Stromal cell of bone marrow (primary cell): ENCODE results near the gene DNASE1L1.
"Not testable (repeated sequence)": the region's sequence is repeated elsewhere in the genome, so short reads cannot be mapped to it uniquely, and the experiment has no call there.

Experiments
- DNase-seq: peaks from one replicate; pipeline ENCODE4 v3.0.0-alpha.2; 2012; ENCODE audit warnings: low read depth

DNASE1L1 gene

GRCh38 chrX:154403858-154404257 is 5.2 kb downstream of the DNASE1L1 start:
- no peak for DNase-seq

GRCh38 chrX:154403192-154403591 is 5.9 kb downstream of the DNASE1L1 start:
- no peak for DNase-seq

- DNase-seq, result no peak
Observed at GRCh38 chrX:154402622-154403127, 6.4 kb downstream of the DNASE1L1 start.

- DNase-seq, result no peak
Observed at GRCh38 chrX:154401918-154402621, 7.0 kb downstream of the DNASE1L1 start.

DNA sequence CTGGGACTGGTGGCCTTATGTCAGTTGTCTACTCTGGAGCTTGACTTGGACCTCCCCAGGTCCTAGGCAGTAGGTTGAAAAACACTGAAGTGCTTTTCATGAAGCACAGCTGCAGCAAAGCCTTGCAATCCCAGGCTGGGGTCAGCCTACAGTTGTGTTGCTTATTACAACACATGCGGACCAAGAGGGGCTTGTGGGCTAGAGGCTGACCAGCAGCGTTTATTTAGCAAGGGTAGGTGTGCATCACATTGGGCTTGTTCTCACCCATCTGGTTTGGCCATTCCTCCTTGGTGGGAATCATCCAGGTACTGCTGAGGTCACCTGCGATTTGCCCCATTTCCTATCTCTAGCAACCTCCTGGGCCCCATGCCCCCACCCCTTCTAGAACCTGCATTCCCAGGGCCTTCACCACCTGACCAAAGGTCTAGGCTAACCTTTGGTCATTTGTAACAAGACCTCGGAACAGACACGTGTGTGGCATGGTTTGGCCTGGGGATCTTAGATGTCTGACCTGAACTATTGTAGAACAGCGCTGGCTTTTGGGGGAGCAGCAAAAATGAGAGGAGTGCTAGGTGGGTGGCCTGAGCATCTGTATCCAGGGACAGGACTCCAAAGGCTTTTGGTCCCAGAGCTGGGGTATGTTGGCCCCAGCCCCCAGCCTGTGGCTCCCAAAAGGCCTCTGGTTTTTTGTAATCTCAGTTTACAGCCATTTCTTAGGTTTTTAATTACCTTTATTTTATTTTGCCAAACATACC is 7.8 kb downstream of the DNASE1L1 start:
- DNase-seq, result no peak

DNA sequence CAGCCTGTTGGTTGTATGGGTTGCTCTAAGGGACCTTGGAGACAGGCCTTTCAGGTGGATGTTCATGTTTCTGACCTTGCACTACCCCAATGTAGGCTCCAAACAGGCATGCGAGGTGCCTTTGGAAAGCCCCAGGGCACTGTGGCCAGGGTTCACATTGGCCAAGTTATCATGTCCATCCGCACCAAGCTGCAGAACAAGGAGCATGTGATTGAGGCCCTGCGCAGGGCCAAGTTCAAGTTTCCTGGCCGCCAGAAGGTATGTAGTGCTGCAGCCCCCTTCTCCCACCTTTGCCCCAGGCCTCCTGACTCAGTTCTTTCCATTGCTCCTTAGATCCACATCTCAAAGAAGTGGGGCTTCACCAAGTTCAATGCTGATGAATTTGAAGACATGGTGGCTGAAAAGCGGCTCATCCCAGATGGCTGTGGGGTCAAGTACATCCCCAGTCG is 8.7 kb downstream of the DNASE1L1 start:
- not testable (repeated sequence) for DNase-seq

- no peak for DNase-seq
Observed at GRCh38 chrX:154399527-154400368, 9.3 kb downstream of the DNASE1L1 start.

DNA sequence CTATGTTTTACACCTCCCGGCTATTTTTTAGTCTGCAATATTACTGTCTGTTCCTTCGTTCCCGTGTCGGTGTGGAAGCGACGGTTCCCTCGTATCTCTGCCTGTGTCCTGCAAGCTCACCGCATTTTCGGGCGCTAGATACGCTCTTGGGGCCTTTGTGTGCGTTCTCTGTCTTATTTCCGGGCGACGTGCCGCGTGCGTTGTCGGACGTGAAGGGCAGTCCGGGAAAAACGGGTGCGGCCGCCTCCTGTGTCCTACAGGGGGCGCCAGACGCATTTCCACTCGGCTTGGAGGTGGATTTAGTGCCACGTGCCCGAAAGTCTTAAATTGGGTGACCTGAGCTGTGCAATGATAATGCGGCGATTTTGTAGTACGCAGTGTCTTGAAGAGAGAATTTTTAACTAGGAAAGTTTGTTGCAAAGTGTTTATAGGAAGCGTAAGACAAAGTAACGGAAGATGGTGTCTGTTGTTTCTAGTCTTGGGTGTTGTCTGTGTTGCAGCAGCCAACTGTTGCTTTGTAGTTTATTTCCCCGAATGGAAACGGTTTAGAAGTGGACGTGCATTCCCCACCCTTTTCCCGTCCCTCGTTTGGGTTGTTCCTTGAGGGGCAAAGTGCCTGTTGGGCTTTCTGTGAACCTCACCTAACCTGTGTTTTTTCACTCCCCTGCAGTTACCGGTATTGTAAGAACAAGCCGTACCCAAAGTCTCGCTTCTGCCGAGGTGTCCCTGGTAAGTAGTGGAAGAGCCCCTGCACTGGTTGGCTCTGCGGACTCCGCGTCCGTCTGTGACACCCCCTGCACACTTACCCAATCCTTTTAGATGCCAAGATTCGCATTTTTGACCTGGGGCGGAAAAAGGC is 10.2 kb downstream of the DNASE1L1 start:
- peak; percentile 62 for DNase-seq

DNA sequence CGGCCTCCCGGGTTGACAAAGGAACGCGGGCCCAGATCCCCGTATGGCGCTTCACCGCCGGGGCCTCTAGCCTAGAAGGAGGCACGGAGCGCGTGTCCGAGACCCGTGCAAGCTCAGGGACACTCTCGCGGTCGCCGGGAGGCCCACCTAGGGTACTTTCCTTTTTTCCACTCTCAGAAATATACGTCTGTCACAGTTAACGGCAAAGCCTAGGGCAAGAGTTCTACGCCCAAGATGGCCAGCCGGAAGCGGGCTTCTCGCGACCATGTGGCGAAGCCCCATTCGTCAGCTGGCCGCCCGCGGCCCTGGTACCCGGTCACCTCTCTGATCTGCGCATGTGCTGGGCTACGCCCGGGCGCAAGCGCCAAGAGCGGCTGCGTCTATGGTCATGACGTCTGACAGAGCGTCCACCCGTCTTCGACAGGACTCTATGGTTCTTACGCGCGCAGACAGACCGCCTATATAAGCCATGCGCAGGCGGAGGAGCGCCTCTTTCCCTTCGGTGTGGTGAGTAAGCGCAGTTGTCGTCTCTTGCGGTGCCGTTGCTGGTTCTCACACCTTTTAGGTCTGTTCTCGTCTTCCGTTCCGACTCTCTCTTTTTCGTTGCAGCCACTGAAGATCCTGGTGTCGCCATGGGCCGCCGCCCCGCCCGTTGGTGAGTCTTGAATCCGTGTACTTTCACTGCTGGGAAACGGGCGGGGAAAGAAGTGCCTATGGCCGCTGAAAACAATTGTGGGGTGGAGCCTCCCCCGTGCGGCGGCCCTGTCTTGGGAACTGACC is 11.0 kb downstream of the DNASE1L1 start, which contains the start of gene RPL10:
Gene RPL10, plus strand, starts transcription at position 490 of the 780 bp plus-strand sequence. Its CDS starts 143 bp downstream, at position 633.
- DNase-seq, result peak; percentile 86

DNA sequence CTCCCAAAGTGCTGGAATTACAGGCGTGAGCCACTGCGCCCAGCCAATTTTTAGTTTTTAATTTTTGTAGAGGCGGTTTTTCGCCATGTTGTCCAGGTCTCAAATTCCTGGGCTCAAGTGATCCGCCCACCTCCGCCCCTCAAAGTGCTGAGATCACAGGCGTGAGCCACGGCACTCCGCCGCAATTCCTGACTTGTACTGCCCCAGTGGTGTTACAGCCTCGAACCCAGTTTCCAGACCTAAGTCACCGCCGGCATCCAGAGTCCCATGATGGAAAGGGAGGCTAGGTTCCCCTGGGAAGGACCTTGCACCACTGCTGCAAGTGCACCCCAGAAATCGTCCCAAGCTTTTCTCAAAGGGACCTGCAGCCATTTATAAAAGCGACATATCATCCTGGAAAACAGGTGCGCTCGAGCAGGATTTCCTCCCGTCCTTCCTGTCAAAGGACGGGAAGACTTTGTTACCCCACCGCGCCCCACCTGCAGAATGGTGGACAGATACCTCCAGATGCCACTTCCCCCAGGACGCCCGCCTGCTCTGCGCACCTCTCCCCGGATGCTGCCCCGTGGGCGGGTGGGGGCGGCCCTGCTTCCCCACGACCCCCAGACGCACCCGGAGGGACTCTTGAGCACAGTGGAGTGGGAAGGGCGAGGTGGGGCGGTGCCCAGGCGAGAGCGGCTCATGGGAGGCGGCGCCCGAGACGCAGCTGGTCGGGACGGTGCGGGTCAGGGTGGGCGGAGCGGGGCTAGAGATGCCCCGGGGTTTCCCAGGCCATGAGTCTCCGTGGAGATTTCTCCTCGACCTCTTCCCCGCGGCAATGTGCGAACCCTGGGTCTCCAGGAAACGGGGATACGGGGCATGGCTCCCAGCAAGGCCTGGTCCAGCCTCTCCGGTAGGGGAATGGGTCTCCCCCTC is 11.8 kb downstream of the DNASE1L1 start:
- no peak for DNase-seq

DNA sequence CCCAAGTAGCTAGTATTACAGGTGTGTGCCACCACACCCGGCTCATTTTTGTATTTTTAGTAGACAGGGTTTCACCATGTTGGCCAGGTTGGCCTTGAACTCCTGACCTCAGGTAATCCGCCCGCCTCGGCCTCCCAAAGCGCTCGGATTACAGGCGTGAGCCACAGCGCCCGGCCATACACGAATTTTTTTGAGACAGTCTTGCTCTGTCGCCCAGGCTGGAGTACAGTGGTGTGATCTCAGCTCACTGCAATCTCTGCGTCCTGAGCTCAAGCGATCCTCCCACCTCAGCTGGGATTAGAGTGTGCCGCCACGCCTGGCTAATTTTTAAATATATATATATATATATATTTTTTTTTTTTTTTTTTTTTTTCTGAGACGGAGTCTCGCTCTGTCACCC is 12.7 kb downstream of the DNASE1L1 start:
- DNase-seq, result not testable (repeated sequence)

GRCh38 chrX:154389812-154390747 is 19.0 kb downstream of the DNASE1L1 start:
- DNase-seq, result not testable (repeated sequence)

- DNase-seq, result not testable (repeated sequence)
Observed at GRCh38 chrX:154388649-154389048, 20.4 kb downstream of the DNASE1L1 start.

DNA sequence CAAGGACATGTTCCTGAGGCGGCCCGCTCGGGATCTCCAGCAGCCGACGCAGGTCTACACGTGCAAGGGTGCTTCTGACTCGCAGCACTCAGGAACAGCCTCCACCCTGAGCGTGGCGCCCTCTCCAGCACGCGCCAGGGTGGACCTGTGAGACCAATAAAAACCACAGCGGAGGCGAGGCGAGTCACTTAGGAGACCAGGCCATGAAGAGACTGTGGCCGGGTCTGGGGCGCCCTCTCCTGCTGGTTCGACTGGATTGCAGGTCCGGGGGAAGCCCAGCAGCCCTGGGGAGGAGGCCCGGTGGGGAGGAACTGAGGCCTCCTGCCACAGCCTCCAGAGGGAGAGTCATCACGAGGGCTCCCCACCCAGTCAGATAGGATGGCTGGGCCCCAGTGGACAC is 21.0 kb downstream of the DNASE1L1 start:
- not testable (repeated sequence) for DNase-seq

DNA sequence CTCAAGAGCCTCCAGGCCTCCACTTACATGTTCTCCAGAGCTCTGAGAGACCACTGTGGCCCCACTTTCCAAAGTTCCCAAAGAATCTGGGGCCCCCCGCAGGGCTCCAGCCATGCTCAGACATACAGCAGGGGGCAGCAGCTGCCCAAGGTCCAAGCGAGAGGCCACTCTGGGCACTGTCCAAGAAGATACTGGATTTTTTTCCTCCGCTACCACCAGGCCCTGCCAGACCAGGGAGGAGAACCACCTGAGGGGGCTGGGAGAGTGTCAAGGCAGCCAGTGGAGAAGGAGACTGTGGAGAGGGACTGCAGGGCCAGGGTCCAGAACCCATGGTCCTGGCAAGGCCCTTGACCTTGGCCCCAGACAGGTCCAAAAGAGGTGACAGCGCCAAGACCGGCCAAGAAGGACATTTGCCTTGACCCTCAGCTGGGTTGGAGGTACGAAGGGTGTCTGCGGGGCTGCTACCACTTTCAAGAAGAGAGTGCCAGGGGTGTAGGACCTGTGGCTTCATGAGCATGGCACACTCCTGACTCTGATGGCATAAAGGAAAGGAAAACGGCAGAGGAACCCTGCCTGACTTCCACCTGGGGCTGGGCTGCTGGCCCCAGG is 24.7 kb downstream of the DNASE1L1 start:
- no peak for DNase-seq

GRCh38 chrX:154383359-154384283 is 25.4 kb downstream of the DNASE1L1 start:
- no peak for DNase-seq
